M059J (cell line): ENCODE measurements around the gene FAM131A. TPM values are rescaled to one million over a fixed set of nuclear protein-coding genes. Genes with fewer than 3 reads are reported as not detected.

ENCODE experiments used
- DNase-seq: peaks from one replicate; pipeline ENCODE4 v3.0.0-alpha.2; 2012; ENCODE audit warnings: low read depth
- total RNA-seq: library from RNA; depleted of rRNA; stranded (reverse); fragments of >200 nt; shearing (Covaris generic); gene quantifications from 2 replicates; pipeline ENCODE4 v1.2.3, GENCODE V29; 2014

Gene FAM131A
- total RNA-seq, 1 experiment from 2014 or later: 24.6 TPM

GRCh38 chr3:184377882-184378445, 40.6 kb downstream of the FAM131A start, which contains the start of gene THPO:
Gene THPO (minus strand): TSS chr3:184378207. CDS start chr3:184376259, 1,948 bp downstream.
- DNase-seq: no peak

DNA sequence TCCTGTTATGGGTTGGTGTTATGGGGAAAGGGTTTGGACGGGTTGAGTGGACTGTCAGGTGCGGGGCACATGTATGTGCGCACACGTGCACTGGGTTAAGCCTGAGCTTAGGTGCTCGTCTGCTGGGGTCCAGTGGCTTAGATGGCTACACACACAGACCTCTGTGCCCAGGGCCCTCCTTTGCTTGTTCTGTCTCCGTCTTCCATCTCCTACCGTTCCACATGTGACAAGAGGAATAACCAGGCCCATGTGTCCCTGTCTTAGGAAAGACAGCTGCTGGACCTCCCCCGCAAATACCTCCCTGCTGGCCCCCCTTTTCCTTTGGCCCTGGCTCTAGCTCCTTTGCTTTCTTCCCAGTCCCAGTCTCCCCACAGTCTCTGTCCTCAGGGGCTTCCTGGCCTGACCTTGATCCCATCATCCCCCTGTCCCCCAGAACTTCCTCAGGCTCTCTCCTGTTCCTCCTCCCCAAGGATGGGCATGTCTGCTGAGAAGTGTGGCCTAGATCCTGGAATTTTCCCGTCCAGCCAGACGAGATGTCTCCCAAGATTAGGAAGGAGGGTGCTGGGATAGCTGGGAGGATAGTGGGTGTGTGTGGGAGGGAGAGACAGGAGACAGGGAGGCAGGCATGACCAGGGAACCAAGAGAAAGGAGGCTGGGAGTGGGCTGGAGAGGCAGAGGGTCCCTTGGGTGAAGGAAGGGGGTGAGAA, 41.4 kb downstream of the FAM131A start:
- DNase-seq: no peak

DNA sequence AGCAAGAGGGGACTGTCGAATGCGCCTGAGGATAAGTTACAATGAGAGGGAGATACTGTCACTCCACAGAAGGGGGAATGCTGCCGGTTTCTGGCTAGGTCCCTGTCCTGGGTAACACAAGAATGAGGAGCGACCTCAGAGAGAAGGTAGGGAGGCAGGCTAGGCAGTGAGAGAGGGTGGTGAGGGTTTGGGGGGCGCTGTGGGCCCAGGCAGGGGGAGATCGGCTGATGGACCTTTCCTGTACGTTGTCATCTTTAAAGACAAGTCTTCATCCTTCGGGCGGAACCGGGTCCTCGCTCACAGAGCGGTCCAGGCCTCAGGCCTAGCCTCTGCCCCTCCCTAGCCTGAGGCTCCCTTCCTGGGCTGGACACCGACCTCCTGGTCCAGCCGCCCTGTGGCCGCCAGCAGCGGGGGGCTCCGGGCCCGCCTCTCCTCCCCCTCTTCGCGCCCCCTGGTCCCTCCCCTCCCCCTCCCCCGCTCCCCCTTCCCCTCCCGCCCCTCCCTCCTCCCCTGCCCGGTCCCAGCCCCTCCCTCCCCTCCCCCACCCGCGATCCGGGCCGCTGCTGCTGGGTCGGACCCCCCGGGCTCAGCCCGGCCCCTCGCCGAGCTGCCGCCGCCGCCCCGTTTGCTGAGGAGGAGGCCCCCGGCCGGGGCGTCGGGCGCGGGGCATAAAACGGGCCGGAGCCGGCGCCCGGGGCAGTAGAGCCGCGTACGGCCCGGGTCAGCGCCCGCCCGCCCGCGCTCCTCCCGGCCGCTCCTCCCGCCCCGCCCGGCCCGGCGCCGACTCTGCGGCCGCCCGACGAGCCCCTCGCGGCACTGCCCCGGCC, 42.2 kb downstream of the FAM131A start, which contains the start of gene CHRD:
CHRD (plus strand) TSS at position 697 of the 827 bp plus-strand sequence. CDS start 265 bp downstream, outside the sequence.
- DNase-seq: no peak

DNA sequence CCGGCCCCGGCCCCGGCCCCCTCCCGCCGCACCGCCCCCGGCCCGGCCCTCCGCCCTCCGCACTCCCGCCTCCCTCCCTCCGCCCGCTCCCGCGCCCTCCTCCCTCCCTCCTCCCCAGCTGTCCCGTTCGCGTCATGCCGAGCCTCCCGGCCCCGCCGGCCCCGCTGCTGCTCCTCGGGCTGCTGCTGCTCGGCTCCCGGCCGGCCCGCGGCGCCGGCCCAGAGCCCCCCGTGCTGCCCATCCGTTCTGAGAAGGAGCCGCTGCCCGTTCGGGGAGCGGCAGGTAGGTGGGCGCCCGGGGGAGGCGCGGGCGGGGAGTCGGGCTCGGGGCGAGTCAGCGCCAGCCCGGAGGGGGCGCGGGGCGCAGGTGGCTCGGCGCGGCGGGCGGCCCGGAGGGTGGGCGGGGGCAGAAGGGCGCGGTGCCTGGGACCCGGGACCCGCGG, 42.8 kb downstream of the FAM131A start:
- peak; percentile 34 for DNase-seq

GRCh38 chr3:184380627-184381260, 43.3 kb downstream of the FAM131A start:
- DNase-seq: no peak

- no peak for DNase-seq
These were observed 44.1 kb downstream of the FAM131A start for GRCh38 chr3:184381261-184382224.

GRCh38 chr3:184382326-184383032, 45.1 kb downstream of the FAM131A start:
- no peak for DNase-seq

GRCh38 chr3:184383033-184383740, 45.8 kb downstream of the FAM131A start:
- DNase-seq: no peak

GRCh38 chr3:184384342-184384741, 46.9 kb downstream of the FAM131A start:
- DNase-seq: no peak

DNA sequence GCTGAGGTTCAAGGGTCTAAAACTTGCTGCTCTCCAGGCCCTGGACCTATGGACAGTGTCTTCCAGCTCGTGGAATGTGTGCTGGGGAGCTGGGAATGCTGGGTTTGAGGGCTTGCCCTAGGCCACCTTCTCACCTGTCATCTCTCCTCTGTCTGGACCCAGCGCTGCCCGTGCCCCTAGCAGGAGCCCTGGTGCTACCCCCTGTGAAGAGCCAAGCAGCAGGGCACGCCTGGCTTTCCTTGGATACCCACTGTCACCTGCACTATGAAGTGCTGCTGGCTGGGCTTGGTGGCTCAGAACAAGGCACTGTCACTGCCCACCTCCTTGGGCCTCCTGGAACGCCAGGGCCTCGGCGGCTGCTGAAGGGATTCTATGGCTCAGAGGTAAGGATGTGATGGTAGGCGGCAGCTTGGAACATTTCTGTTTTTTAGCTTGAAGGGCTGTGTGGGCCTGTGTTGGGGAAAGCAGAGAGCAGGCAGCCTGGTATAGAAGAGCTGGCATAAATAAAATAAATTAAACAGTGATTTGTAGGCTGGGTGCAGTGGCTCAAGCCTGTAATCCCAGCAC, 47.5 kb downstream of the FAM131A start:
- no peak for DNase-seq

- no peak for DNase-seq
These were observed 48.8 kb downstream of the FAM131A start for GRCh38 chr3:184386047-184386806.

- no peak for DNase-seq
These were observed 49.8 kb downstream of the FAM131A start for GRCh38 chr3:184387174-184387714.

DNA sequence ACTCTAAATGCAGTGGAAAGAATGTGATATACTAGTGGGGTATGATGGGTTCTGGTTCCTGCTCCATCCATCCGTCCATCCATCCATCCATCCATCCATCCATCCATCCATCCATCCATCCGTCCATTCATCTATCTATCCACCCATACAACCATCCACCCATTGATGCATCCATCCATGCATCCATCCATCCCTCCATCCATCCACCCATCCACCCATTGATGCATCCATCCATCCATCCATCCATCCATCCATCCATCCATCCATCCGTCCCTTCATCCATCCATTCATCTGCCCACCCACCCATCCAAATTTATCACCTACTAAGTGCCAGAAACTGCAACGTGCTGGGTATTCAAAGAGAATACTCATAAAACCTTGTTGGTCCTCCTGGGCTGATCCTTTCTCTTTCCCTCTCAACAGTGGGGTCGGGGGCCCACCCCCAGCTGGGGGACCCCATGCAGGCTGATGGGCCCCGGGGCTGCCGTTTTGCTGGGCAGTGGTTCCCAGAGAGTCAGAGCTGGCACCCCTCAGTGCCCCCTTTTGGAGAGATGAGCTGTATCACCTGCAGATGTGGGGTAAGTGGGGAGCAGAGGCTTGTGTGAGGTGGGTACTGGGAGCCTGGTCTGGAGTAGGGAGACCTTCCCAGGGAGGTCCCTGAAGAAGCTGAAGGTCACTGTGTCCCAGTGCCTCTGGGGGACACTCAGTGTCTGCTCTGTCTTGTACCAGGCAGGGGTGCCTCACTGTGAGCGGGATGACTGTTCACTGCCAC, 51.0 kb downstream of the FAM131A start:
- no peak for DNase-seq

DNA sequence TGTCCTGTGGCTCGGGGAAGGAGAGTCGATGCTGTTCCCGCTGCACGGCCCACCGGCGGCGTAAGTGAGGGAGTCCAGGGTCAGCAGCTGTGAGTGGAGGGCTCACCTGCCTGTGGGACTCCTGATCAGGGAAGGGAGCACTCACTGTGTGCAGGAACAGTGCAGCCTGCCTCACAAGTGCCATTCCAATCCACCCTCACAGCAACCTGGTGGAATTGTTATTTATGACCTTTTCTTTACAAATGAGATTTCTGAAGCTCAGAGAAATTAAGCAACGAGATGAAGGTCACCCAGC, 51.5 kb downstream of the FAM131A start:
- no peak for DNase-seq

DNA sequence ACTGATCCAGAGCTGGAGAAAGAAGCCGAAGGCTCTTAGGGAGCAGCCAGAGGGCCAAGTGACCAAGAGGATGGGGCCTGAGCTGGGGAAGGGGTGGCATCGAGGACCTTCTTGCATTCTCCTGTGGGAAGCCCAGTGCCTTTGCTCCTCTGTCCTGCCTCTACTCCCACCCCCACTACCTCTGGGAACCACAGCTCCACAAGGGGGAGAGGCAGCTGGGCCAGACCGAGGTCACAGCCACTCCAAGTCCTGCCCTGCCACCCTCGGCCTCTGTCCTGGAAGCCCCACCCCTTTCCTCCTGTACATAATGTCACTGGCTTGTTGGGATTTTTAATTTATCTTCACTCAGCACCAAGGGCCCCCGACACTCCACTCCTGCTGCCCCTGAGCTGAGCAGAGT, 52.0 kb downstream of the FAM131A start:
- DNase-seq: no peak

DNA sequence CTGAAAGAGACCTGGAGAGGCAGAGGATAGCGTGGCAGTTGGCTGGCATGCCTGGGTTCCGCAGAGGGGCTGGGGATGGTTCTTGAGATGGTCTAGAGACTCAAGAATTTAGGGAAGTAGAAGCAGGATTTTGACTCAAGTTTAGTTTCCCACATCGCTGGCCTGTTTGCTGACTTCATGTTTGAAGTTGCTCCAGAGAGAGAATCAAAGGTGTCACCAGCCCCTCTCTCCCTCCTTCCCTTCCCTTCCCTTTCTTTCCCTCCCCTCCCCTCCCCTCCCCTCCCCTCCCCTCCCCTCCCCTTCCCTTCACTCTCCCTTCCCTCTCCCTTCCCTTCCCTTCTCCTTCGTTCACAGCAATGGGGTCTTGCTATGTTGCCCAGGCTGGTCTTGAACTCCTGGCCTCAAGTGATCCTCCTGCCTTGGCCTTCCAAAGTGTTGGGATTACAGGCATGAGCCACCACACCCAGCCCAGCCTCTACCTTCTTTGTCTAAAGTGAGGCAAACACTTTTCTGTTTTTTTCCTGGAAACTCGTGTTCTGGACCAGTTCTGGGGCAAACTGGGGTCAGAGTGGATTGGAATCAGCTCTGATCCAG, 52.6 kb downstream of the FAM131A start:
- DNase-seq: no peak

GRCh38 chr3:184391266-184391665, 53.9 kb downstream of the FAM131A start:
- no peak for DNase-seq
